Epithelial cell of esophagus (primary cell): ENCODE measurements around the gene PTOV1.

Experiments
- DNase-seq: peaks from one replicate; pipeline ENCODE4 v3.0.0; 2010; ENCODE audit warnings: low read depth
- H3K4me3 ChIP-seq: 2 replicates; pipeline ENCODE4 v1.5.1; 2011; ENCODE audit warnings: mild to moderate bottlenecking, low read length, control low read depth
- TF ChIP-seq, protein P1 (sequence below): IDR thresholded peaks from 2 replicates; pipeline ENCODE4 v1.5.1; 2011; ENCODE audit warnings: low read depth, mild to moderate bottlenecking, low read length, control low read depth, inconsistent platforms; ENCODE audit not compliant: insufficient read depth; ENCODE audit errors: missing control alignments

PTOV1 gene

DNA sequence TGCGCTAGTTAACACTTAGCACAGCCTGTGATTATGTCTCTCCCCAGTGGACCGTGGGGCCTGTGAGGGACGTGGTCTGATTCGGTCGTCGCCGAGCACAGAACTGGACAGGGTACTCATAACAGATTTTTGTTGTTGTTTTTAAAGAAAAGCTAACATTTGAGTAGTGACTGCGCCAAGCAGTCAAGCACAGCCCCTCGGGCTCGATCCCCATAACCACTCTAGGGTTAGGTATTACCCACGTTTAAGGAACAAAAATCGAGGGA, 805 bp upstream of the PTOV1 start:
- TF ChIP-seq, protein P1, sequence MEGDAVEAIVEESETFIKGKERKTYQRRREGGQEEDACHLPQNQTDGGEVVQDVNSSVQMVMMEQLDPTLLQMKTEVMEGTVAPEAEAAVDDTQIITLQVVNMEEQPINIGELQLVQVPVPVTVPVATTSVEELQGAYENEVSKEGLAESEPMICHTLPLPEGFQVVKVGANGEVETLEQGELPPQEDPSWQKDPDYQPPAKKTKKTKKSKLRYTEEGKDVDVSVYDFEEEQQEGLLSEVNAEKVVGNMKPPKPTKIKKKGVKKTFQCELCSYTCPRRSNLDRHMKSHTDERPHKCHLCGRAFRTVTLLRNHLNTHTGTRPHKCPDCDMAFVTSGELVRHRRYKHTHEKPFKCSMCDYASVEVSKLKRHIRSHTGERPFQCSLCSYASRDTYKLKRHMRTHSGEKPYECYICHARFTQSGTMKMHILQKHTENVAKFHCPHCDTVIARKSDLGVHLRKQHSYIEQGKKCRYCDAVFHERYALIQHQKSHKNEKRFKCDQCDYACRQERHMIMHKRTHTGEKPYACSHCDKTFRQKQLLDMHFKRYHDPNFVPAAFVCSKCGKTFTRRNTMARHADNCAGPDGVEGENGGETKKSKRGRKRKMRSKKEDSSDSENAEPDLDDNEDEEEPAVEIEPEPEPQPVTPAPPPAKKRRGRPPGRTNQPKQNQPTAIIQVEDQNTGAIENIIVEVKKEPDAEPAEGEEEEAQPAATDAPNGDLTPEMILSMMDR, result no peak
- peak overlapping the region; percentile 91 for H3K4me3 ChIP-seq
- DNase-seq, result no peak

DNA sequence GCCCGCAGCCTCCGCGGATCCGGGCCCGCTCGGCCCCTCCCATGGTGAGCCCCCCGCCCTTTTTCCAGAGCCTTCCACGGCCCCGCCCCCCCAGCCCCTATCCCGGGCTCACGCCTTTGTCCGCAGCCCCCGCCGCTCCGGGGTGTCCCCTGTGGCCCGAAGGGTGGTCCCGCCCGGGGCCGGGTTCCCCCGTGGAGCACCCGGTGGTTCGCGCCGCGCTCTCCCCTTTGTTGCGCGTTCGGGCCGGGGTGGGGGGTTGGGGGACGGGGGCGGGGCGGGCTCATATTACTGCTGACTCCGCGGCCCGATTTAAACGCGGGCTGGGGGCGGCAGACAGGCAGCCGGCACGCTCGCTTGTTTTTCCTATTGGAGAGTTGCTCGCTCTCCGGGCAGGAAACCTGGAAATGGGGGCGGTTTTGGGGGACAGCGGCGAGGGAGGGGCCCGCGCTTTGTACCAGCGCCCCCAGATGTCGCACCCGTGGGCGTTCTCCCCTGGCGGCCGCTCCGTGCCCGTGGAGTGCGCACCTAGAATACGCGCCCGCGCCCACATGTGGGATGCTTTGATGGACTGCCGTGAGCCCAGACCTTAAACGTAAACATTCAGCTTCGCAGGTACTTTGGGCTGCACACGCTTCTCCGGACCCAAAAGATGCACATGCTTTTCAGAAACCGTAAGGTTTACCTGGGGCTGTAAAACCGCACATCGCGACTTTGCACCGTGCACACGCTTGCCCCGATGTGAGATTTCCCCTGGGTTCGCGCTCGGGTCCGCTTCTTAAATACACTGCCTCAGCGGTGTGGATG, 699 bp downstream of the PTOV1 start:
- H3K4me3 ChIP-seq, result peak overlapping the region; percentile 91
- TF ChIP-seq, protein P1, result no peak
- DNase-seq, result peak; percentile 14

DNA sequence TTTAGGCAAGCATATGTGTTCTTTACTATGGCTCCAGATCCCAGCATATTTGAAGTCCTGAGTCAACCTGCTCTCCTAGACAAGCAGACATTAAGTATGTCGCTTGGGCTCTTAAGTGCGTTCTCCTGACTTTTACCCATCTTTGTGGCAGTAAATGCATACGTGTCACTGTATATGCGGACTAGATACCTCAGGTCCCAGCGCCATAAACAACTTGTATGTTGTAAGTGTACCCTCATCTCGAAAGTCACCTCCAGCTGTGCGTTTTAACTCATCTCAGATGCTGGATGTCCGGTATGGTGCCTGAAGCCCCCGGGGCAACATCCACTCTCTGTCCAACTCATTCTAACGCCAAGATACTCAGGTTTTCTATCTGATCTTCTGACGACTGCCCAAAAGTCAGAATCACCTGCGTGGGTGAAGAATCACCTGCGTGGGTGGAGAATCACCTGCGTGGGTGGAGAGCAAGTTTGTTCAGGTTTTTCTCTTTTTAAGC, 1.7 kb downstream of the PTOV1 start:
- DNase-seq, result peak; percentile 35
- H3K4me3 ChIP-seq, result peak overlapping the region; percentile 91
- TF ChIP-seq, protein P1, result no peak

DNA sequence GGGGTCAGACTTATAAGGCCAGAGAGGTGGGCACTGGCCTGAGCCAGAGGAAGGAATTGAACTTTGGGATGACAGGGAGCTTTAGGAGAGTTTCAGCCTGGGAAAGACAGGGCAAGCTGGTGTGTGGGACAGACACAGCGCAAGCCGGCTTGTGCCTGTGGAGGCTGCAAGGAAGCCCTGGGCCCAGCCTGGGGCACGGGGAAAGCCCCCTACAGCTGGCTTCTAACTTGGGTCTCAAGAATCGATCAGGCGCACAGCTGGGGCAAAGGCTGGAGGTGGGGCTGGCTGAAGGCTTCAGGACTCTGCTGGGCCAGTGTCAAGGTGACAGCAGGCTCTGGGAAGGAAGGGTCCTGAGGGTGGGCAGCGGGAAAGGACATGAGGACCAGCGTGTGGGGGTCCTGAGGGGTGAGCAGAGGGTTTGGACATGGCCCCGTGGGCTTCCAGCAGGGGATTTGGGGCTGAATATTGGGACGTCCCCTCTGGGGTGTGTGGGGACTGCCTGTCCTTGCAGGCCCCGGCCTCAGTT, 3.0 kb downstream of the PTOV1 start:
- TF ChIP-seq, protein P1, result no peak
- DNase-seq, result no peak
- H3K4me3 ChIP-seq, result no peak overlapping the region

DNA sequence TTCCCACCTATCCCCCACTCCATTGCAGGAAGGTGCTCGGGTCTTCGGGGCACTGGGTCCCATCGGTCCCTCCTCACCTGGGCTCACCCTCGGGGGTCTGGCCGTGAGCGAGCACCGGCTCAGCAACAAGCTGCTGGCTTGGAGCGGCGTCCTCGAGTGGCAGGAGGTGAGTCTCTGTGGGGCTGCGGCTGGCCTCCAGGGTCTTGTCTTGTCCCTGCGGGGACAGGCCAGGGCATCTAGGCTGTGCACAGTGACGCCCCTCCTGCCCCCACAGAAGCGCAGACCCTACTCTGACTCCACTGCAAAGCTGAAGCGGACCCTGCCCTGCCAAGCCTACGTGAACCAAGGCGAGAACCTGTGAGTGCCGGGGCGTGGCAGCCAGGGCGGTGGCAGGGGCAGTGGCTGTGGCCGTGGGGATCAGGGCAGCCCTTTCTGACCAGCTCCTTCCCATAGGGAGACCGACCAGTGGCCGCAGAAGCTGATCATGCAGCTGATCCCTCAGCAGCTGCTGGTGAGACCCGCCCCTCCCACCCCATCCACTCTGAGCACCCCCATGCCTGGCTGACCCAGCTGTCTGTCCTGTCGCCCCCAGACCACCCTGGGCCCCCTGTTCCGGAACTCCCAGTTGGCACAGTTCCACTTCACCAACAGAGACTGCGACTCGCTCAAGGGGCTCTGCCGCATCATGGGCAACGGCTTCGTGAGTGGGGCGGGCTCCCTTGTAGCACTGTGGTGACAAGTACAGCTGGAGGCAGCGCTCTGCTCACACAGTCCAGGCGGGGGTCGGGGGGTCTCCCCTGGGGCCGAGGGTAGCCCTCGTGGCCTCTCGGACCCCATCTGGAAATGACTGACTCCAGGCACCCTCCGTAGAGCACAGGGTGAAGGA, 3.7 kb downstream of the PTOV1 start:
- no peak for DNase-seq
- no peak overlapping the region for H3K4me3 ChIP-seq
- TF ChIP-seq, protein P1, result no peak

DNA sequence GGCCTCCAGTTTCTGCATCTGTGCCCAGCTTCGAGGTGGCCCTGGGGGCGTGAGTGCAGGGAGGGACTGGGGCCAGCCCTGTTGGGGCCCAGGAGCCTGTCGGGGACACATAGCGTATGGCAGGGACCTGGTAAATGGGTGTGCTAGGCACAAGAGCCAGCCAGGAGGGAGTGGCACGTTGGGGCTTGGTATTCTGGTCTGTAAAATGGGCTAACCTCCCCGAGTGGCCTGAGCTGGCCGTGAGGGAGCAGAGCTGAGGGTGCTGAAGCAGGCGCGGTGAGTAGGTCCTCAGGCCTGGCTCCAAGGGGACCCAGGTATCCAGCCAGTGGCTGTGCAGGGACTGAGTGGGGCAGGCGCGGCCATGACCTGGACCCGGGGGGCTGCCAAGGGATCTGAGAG, 4.3 kb downstream of the PTOV1 start:
- TF ChIP-seq, protein P1, result no peak
- H3K4me3 ChIP-seq, result no peak overlapping the region
- DNase-seq, result no peak
